PC-3 (cell line): ENCODE results near the gene MKI67. TPM values are rescaled to one million over a fixed set of nuclear protein-coding genes. Genes with fewer than 3 reads are reported as not detected.
"Not testable (repeated sequence)": the region's sequence is repeated elsewhere in the genome, so short reads cannot be mapped to it uniquely, and the experiment has no call there.

ENCODE experiments used
- ATAC-seq: fragments of 200-7000 bp; cut with Tn5 transposase; 2 replicates; pipeline ENCODE4 v1.9.1; 2020; ENCODE audit warnings: mild to moderate bottlenecking, moderate library complexity
- BruUV-seq: library from RNA; stranded (reverse); fragments of 400-500 nt; replicated peaks from 2 replicates; lab custom pipeline; 2021; lab: Mats Ljungman, UMichigan
- CTCF ChIA-PET: fragments of 300-600 bp; sonication (Branson Sonifier 250); formaldehyde crosslinking; loops from one replicate; lab custom pipeline; 2022; ENCODE audit warnings: antibody characterized with exemption; lab: Charles Lee
- POLR2A ChIA-PET: fragments of 300-600 bp; sonication (Branson Sonifier 250); formaldehyde crosslinking; loops from one replicate; lab custom pipeline; 2022; ENCODE audit warnings: antibody characterized with exemption; ENCODE audit not compliant: unreplicated experiment; lab: Charles Lee
- DNase-seq: peaks from one replicate; pipeline ENCODE4 v3.0.0-alpha.2; 2015
- H2AFZ ChIP-seq: fragments of 300-600 bp; sonication (generic); 2 replicates; pipeline ENCODE4 v1.6.0; 2016; ENCODE audit warnings: antibody characterized with exemption, low read length
- H3F3A ChIP-seq: fragments of 300-600 bp; sonication (generic); one replicate; pipeline ENCODE4 v1.6.0; 2017; ENCODE audit warnings: antibody characterized with exemption, low read length, control low read depth, mild to moderate bottlenecking; ENCODE audit not compliant: unreplicated experiment
- H3K27ac ChIP-seq: fragments of 300-600 bp; sonication (generic); 2 replicates; pipeline ENCODE4 v1.5.1; 2016; ENCODE audit warnings: mild to moderate bottlenecking, low read length
- H3K27me3 ChIP-seq: fragments of 300-600 bp; sonication (generic); 2 replicates; pipeline ENCODE4 v1.6.1; 2016; ENCODE audit warnings: low read length, mixed read lengths
- H3K36me3 ChIP-seq: fragments of 300-600 bp; sonication (generic); 2 replicates; pipeline ENCODE4 v1.6.1; 2016; ENCODE audit warnings: low read depth, mixed run types, low read length, mixed read lengths
- H3K4me1 ChIP-seq: fragments of 300-600 bp; sonication (generic); 2 replicates; pipeline ENCODE4 v1.5.1; 2016; ENCODE audit warnings: low read length; ENCODE audit not compliant: insufficient read depth
- H3K4me2 ChIP-seq: fragments of 300-600 bp; sonication (generic); 2 replicates; pipeline ENCODE4 v1.6.0; 2016; ENCODE audit warnings: low read length
- H3K4me3 ChIP-seq: fragments of 300-600 bp; sonication (generic); 2 replicates; pipeline ENCODE4 v1.5.1; 2016; ENCODE audit warnings: mild to moderate bottlenecking, low read length, mixed read lengths
- H3K79me2 ChIP-seq: fragments of 300-600 bp; sonication (generic); 2 replicates; pipeline ENCODE4 v1.6.1; 2017; ENCODE audit warnings: low read length, mixed read lengths
- H3K9ac ChIP-seq: fragments of 300-600 bp; sonication (generic); 2 replicates; pipeline ENCODE4 v1.6.0; 2016; ENCODE audit warnings: mild to moderate bottlenecking, low read length
- H3K9me2 ChIP-seq: fragments of 300-600 bp; sonication (generic); replicated peaks from 2 replicates; pipeline ENCODE4 v1.6.1; 2016; ENCODE audit warnings: mixed run types, low read length, mixed read lengths
- H3K9me3 ChIP-seq: fragments of 300-600 bp; sonication (generic); 2 replicates; pipeline ENCODE4 v1.6.1; 2016; ENCODE audit warnings: low read length, mixed read lengths
- H4K20me1 ChIP-seq: fragments of 300-600 bp; sonication (generic); 2 replicates; pipeline ENCODE4 v1.6.1; 2016; ENCODE audit warnings: low read length, mixed read lengths
- EZH2 ChIP-seq: fragments of 300-600 bp; sonication (generic); IDR thresholded peaks from one replicate; pipeline ENCODE4 v1.6.1; 2017; ENCODE audit warnings: antibody characterized with exemption, mild to moderate bottlenecking, low read length; ENCODE audit not compliant: unreplicated experiment
- EZH2phosphoT487 ChIP-seq: fragments of 300-600 bp; sonication (generic); IDR thresholded peaks from 2 replicates; pipeline ENCODE4 v1.6.1; 2018; ENCODE audit warnings: mild to moderate bottlenecking, antibody characterized with exemption, low read length, borderline replicate concordance
- intact Hi-C: fragments of 100-400 bp; cut with micrococcal nuclease; formaldehyde crosslinking; loops from 2 replicates; pipeline ENCODE4 v1.9.0; 2023
- total RNA-seq: library from RNA; depleted of rRNA; stranded (reverse); fragments of >200 nt; gene quantifications from 2 replicates; pipeline ENCODE4 v1.2.3, GENCODE V29; 2014
- TF ChIP-seq, protein P1 (sequence below): fragments of 300-600 bp; sonication (generic); conservative IDR thresholded peaks from 2 replicates; pipeline ENCODE4 v1.5.1; 2017; ENCODE audit warnings: antibody characterized with exemption, low read depth, mild to moderate bottlenecking, low read length

Gene MKI67
- total RNA-seq, 1 experiment from 2014 or later, result 66.0 TPM

DNA sequence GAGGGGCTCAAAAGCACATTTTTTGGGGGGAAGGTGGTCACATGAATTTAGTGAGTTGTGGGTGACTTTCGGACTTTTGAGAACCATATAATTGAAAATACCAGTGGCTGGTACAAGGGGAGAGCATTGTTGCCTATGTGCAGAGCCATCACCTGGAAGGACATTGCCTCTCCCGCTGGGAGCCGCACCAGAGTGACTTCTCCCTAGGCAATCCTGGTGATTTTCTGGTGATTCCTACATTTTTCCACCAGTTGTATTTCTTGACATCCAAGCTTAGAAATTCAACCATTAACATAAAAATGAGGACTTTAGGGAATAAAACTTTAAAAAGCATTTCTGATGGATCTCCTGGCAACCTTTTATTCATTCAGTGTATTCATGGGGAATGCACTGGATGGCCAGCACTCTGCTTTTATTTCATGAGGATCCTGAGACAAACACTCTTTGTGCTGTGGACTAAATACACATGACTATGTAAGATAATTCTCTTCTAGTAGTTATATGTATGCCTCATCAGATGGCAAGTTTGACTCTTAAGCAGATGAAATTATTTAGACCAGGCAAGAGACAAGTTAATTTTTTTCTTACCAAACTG, 41.8 kb upstream of the MKI67 start:
- ChIA-PET CTCF (no interaction called here), POLR2A (no interaction called here)
- no peaks in the 10 kb centered on the region for H3K79me2 ChIP-seq
- DNase-seq, result no peak
- intact Hi-C loops, result no loop called here
- no peaks in the 10 kb centered on the region for H3K9me3 ChIP-seq
- TF ChIP-seq EZH2 (no peak), EZH2phosphoT487 (no peak)
- TF ChIP-seq, protein P1, sequence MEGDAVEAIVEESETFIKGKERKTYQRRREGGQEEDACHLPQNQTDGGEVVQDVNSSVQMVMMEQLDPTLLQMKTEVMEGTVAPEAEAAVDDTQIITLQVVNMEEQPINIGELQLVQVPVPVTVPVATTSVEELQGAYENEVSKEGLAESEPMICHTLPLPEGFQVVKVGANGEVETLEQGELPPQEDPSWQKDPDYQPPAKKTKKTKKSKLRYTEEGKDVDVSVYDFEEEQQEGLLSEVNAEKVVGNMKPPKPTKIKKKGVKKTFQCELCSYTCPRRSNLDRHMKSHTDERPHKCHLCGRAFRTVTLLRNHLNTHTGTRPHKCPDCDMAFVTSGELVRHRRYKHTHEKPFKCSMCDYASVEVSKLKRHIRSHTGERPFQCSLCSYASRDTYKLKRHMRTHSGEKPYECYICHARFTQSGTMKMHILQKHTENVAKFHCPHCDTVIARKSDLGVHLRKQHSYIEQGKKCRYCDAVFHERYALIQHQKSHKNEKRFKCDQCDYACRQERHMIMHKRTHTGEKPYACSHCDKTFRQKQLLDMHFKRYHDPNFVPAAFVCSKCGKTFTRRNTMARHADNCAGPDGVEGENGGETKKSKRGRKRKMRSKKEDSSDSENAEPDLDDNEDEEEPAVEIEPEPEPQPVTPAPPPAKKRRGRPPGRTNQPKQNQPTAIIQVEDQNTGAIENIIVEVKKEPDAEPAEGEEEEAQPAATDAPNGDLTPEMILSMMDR, result no peak
- H3K9ac ChIP-seq, result no peak overlapping the region
- H3K4me3 ChIP-seq, result no peak overlapping the region
- H3K4me1 ChIP-seq, result no peaks in the 10 kb centered on the region
- H2AFZ ChIP-seq, result no peak overlapping the region
- no peaks in the 10 kb centered on the region for H3K36me3 ChIP-seq
- ATAC-seq, result no peak
- H3K4me2 ChIP-seq, result no peak overlapping the region
- BruUV-seq, result no TSS peak
- peaks cover 14% of the 10 kb centered on the region; the same call in 1 of the 2 replicates for H3K27me3 ChIP-seq
- no peak overlapping the region for H3K27ac ChIP-seq
- no peaks in the 10 kb centered on the region for H4K20me1 ChIP-seq
- no peaks in the 10 kb centered on the region for H3F3A ChIP-seq
- H3K9me2 ChIP-seq, result no peaks in the 10 kb centered on the region

DNA sequence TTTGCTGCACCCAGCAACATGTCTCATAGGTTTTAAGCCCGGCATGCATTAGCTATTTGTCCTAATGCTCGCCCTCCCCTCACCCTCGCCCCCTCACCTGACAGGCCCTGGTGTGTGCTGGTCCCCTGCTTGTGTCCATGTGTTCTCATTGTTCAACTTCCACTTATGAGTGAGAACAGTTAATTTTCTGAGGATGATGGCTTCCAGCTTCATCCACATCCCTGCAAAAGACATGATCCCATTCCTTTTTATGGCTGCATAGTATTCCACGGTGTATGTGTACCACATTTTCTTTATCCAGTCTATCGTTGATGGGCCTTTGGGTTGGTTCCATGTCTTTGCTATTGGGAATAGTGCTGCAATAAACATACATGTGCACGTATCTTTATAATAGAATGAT, 40.9 kb upstream of the MKI67 start:
- H3K79me2 ChIP-seq, H3K9me2 ChIP-seq, H3F3A ChIP-seq, H3K4me1 ChIP-seq, CTCF ChIA-PET, H3K27ac ChIP-seq, DNase-seq, H3K4me3 ChIP-seq, H2AFZ ChIP-seq, H3K4me2 ChIP-seq, H4K20me1 ChIP-seq, H3K36me3 ChIP-seq, ATAC-seq, POLR2A ChIA-PET, BruUV-seq, H3K9ac ChIP-seq, H3K9me3 ChIP-seq, intact Hi-C loops: not testable (repeated sequence)
- peaks cover 14% of the 10 kb centered on the region; the same call in 1 of the 2 replicates for H3K27me3 ChIP-seq

DNA sequence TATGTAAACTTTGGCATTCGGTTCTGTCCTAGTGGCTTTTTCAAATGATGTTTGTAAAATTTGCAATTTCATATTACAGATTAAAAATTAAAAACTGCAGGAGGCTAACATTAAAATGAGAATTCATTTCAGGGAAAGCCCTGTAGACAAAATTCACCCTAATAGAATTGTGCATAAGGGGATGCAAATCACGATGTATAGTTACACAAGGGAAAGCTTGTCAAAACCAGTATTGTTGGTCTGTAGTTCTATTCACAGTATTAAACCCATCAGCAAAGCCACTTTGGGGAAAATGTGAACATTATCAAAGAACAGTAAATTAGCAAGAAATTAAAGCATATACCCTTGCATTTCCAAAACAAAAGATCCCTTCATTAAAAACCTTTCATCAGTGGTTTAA, 39.9 kb upstream of the MKI67 start:
- CTCF ChIA-PET, result interaction anchor here (1.1 kb wide), 1 partner anchor 17 kb away, joined by 3 read pairs; no protein-coding TSS in a partner anchor

More for the DNA sequence above, 39.9 kb upstream of the MKI67 start:
- H4K20me1 ChIP-seq, result no peaks in the 10 kb centered on the region
- no peaks in the 10 kb centered on the region for H3F3A ChIP-seq
- intact Hi-C loops, result no loop called here
- DNase-seq (no peak), ATAC-seq (no peak)
- TF ChIP-seq EZH2 (no peak), EZH2phosphoT487 (no peak)
- TF ChIP-seq, protein P1, result no peak
- POLR2A ChIA-PET, result interaction anchor here (0.6 kb wide), 1 partner anchor 1944 kb away, joined by 8 read pairs; no protein-coding TSS in a partner anchor
- no peak overlapping the region for H3K9ac ChIP-seq
- no peaks in the 10 kb centered on the region for H3K79me2 ChIP-seq
- H2AFZ ChIP-seq, result no peak overlapping the region
- no peak overlapping the region for H3K27ac ChIP-seq
- H3K9me2 ChIP-seq, result no peaks in the 10 kb centered on the region
- no peak overlapping the region for H3K4me2 ChIP-seq
- H3K9me3 ChIP-seq, result no peaks in the 10 kb centered on the region
- no peak overlapping the region for H3K4me3 ChIP-seq
- BruUV-seq, result no TSS peak
- peaks cover 14% of the 10 kb centered on the region; the same call in 1 of the 2 replicates for H3K27me3 ChIP-seq
- H3K36me3 ChIP-seq, result no peaks in the 10 kb centered on the region
- no peaks in the 10 kb centered on the region for H3K4me1 ChIP-seq
